ENCODE results near the gene SPTBN1. TPM values are rescaled to one million over a fixed set of nuclear protein-coding genes. Genes with fewer than 3 reads are reported as not detected.
A peak's percentile ranks its signal among the peaks of the same experiment; 100 is the strongest.

SPTBN1 gene
- total RNA-seq = 108 TPM

DNA sequence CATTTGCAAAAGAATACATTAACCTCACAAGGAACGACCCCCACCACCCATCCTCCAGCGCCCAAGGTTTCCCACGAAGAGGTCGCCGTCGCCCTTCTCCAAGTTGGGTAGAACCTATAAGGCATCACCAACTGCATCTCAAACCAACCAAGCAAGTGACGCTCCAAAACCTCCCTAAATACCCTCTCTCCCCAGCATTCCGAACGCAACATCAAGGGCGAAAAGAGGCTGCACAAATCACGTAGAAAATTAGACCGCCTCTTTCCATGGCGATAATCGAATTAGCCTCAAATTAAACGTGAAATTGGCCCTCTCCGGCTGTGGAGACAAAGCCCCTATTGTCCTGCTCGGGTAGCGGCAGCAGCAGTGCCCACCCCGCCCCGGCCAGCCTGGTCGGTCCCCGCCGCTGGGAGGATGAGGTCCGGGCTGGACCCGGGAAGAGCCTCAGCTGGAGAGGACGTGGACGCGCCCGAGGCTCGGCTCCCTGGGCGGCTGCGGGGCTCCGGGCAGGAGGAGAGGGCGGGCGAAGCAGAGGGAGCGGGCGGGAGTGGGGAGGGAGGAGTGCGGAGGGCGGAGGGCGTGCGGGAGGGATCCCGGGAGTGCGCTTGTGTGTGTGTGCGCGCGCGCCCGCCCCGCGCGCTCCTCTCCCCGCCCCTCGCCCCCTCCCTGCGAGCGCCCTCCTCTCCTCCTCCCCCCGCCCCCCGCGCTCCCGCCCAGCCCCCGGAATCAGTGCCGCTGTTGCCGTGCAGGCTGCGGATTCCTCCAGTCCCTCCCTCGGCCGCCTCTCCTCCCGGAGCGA is at the start of gene SPTBN1:
Gene SPTBN1, plus strand, starts transcription at position 765 of the 799 bp plus-strand sequence. CDS start 70,092 bp downstream, outside the sequence.
- peak; percentile 88 for DNase-seq (ENCODE audit: low spot score)
- peak; percentile 93 for ATAC-seq

- no peak for DNase-seq (ENCODE audit: low spot score)
- ATAC-seq = no peak
Measured at GRCh38 chr2:54407693-54408092, 48.4 kb upstream of the SPTBN1 start.

DNA sequence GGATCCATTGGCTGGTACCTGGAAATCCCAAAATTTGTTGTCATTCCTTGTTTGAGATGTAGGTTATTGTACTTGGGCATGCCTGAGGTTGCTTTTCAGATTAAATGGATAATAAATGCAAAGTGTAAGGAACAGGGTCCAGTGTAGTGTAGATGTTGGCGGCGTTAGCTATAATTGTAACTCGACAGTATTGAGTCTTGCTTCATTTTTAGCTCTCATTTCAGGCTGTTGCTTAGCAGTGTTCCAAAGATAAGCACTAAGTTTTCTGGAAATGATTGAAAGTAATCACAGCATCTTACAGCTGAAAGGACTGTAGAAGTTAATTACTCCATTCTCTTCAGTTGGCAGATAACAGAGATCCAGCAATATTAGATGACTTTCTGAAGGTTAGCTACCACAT is 47.8 kb upstream of the SPTBN1 start:
- no peak for ATAC-seq
- DNase-seq (ENCODE audit: low spot score) = no peak

GRCh38 chr2:54409752-54410151 is 46.4 kb upstream of the SPTBN1 start:
- DNase-seq (ENCODE audit: low spot score) (no peak), ATAC-seq (no peak)

DNA sequence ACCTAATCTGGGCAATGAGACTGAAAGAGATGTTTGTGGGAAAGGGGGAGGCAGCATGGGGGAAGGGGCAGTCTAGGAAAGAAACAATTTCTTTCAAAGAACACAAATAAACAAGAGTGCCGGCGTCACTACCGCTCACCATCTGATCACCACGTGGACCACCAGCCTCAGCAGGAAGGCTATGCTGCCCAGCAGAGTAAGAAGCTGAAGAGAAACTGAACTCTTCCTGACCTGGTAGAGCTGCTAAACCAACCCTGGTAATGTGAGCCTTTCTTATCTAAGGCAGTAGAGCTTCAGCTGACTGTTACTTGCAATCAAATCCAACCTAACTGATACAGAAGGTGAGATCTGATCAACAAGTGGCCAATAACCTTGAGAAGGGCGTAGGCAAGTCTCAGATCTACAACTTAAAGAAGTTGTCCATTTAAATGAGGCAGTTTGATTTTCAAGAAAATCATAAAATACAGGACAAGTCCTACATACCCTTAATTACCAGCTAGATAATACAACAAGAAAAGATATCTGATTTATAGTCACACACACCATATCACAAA is 44.2 kb upstream of the SPTBN1 start:
- no peak for ATAC-seq
- DNase-seq (ENCODE audit: low spot score) = no peak

- no peak for DNase-seq (ENCODE audit: low spot score)
- ATAC-seq = peak; percentile 64
Measured at GRCh38 chr2:54416166-54416813, 39.8 kb upstream of the SPTBN1 start.

- DNase-seq (ENCODE audit: low spot score) (no peak), ATAC-seq (no peak)
Measured at GRCh38 chr2:54416938-54417337, 39.2 kb upstream of the SPTBN1 start.

GRCh38 chr2:54417577-54417976 is 38.5 kb upstream of the SPTBN1 start:
- DNase-seq (ENCODE audit: low spot score) (no peak), ATAC-seq (no peak)

DNA sequence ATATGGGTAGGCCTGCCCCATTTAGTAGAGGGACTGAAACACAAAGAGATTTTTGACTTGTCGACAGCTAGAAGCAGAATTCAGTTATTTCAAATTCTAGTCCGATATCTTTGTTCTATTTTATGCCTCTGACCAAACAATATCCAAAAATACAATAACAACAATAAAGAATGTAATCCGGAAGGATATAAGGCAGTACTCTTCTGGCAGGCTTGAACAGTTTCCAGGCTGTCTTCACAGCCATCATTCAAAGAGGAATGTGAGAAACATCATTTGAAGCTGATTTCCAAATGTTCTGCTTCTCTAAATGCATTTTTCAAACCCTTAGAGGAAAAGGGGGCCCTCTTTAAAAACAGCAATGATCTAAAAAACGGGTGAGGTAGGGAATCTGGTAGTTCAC is 36.7 kb upstream of the SPTBN1 start:
- ATAC-seq (peak; percentile 30), DNase-seq (ENCODE audit: low spot score) (no peak)

DNA sequence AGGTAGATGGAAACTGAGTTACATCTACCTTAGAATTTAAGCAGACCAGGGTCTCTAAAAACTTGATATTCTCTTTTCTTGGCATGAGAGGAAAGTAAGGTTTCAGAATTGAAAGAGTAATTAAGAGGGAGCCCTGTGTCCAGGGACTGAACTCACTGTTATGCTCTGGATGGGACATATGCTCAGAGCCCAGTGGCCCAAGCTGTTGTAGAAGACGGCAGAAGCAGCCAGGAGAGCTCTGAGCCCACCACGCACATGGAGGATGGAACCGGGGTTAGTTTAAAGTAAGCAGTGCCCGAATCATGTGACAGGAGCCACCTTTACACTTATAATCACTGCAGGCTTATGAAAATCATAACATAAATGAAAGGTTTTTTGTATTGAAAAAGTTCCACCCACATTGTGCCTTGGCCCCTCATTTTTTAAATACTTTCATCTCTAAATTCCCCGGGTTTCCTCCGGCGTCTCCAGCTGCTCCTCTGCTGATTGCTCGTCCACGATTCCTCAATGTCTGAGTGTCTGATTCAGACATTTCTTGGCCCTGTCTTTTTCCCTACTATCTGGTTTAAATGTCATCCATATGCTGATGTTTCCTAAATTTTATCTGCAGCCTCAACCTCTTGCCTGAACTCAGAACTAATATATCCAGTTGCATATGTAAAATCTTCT is 36.1 kb upstream of the SPTBN1 start:
- DNase-seq (ENCODE audit: low spot score) (no peak), ATAC-seq (no peak)

DNA sequence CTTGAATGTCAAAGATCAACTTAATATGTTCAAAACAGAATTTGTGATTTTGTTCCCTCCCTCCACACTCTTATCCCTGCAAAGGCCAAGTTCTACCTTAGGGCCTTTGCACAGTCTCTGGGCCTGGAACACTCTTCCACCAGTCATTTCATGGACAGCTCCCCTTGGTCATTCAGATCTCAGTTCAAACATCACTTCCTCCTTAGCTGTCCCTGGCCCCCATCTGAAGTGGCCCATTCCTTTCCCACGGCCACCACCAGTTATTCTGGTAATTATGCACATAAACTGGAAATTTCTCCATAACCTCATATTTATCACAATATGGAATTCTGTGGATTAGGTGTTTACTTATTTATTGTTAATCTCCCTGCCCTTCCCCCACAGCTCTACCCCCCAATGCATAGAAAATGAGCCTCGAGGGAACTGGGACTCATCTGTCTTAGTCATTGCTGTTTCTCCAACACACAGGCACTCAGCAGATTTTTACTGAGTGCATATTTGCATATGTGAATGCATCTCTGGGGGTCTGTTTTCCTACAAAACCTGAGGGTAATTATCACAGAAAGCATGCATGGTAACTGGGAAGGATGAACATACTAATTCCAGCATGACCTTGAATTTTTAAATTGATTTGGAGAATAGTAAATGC is 35.5 kb upstream of the SPTBN1 start:
- DNase-seq (ENCODE audit: low spot score) (no peak), ATAC-seq (no peak)

DNA sequence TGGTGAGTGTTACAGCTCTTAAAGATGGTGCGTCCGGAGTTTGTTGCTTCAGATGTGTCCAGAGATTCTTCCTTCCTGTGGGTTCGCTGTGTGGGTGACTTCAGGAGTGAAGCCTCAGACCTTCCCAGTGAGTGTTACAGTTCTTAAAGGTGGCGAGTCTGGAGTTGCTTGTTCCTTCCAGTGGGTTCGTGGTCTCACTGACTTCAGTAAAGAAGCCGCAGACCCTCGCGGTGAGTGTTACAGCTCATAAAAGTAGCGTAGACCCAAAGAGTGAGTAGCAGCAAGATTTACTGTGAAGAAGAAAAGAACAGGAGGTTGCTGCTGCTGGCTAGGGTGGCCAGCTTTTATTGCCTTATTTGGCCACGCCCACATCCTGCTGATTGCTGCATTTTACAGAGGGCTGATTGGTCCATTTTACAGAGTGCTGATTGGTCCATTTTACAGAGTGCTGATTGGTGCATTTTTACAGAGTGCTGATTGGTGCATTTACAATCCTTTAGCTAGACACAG is 34.0 kb upstream of the SPTBN1 start:
- ATAC-seq = no peak
- DNase-seq (ENCODE audit: low spot score) = no peak

DNA sequence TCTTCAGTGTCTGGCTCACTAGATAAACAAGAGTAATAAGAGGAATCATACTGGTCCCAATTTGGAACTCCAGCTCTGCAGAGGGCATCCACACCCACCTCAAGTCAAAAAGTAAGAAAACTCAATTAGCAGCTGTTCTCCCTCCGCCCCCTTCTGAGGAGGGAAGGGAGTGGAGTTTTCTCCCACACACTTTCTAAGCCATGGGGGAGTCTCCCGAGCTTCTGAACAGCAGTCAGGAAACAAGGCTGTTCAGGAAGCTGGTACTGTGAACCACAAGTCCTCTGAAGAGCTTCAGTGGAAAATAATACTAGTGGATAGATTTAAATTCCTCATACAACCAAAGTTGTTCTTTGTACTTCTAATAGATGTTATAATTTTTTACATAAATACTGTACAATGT is 32.9 kb upstream of the SPTBN1 start:
- no peak for DNase-seq (ENCODE audit: low spot score)
- no peak for ATAC-seq

- no peak for ATAC-seq
- DNase-seq (ENCODE audit: low spot score) = no peak
Measured at GRCh38 chr2:54424555-54425163, 31.5 kb upstream of the SPTBN1 start.

DNA sequence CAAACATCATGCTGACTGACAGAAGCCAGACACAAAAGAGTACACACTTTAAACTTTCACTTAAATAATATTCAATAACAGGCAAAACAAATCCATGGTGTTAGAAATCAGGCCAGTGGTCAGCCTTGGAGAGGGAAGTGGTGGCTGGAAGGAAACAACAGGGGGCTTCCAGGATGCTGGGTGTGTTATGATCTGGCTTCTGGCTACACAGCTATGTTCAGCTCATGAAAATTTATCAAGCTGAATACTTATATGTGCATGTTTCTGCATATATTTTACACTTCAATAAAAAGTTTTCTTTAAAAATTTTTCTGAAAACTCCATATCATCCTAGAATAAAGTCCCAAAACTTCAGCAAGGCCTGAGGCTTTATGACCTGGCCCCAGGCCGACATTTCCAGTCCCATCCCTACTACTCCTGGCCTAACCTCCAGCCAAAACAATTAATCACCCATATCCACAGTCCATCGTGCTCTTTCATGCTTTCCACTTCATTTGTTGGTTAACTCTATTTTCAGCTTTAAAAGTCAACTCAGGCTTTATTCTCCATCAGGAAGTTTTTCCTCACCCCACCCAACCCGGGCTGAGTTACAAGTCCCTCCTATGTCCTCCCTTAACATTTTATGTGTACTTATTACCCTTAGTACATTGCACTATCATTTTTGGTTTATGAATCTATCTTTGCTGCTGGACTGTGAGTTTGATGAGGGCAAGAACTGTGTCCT is 27.9 kb upstream of the SPTBN1 start:
- DNase-seq (ENCODE audit: low spot score) = no peak
- ATAC-seq = no peak

DNA sequence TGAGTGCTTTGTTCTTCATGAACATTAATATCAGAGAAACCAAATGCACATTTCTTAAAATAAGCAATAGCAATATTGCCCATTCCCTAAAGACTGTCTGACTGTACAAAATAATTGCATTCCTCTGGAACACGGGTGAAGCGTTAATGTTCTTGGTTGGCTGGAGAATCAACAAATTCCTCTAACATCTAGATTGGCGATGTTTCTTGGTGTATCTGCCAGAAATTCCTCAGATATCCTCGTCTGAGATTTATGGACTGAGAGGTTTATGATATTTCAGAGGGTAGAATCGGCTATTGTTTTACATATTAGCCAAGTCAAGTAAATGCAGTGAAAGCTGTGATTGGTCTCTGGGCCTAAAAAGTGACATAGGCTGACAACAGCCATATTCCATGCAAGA is 27.1 kb upstream of the SPTBN1 start:
- ATAC-seq (no peak), DNase-seq (ENCODE audit: low spot score) (no peak)

- ATAC-seq (peak; percentile 49), DNase-seq (ENCODE audit: low spot score) (no peak)
Measured at GRCh38 chr2:54429811-54430551, 26.1 kb upstream of the SPTBN1 start.

GRCh38 chr2:54430649-54431048 is 25.5 kb upstream of the SPTBN1 start:
- no peak for DNase-seq (ENCODE audit: low spot score)
- ATAC-seq = peak; percentile 15
